ENCODE measurements around the gene CNOT10.

The CNOT10 gene

GRCh38 chr3:32817558-32818228 is 132.7 kb downstream of the CNOT10 start, which contains the start of gene TRIM71:
Gene TRIM71 (plus strand): TSS chr3:32817997. CDS start chr3:32818081, 84 bp downstream.
- DNase-seq (ENCODE audit: low spot score), result no peak

- DNase-seq (ENCODE audit: low spot score), result no peak
These were observed 133.4 kb downstream of the CNOT10 start for GRCh38 chr3:32818229-32818969.

- DNase-seq (ENCODE audit: low spot score), result no peak
These were observed 134.1 kb downstream of the CNOT10 start for GRCh38 chr3:32818970-32819511.

- no peak for DNase-seq (ENCODE audit: low spot score)
These were observed 134.8 kb downstream of the CNOT10 start for GRCh38 chr3:32819551-32820348.

- no peak for DNase-seq (ENCODE audit: low spot score)
These were observed 135.4 kb downstream of the CNOT10 start for GRCh38 chr3:32820430-32820829.

GRCh38 chr3:32820971-32821685 is 136.1 kb downstream of the CNOT10 start:
- no peak for DNase-seq (ENCODE audit: low spot score)

- DNase-seq (ENCODE audit: low spot score), result no peak
These were observed 136.8 kb downstream of the CNOT10 start for GRCh38 chr3:32821686-32822296.

- DNase-seq (ENCODE audit: low spot score), result no peak
These were observed 137.9 kb downstream of the CNOT10 start for GRCh38 chr3:32822609-32823498.
